GM21381 (cell line): ENCODE results near the gene KCNG2.

Experiments
- ATAC-seq: cut with Tn5 transposase; IDR thresholded peaks from one replicate; pipeline ENCODE4 v1.9.1; 2021; ENCODE audit warnings: mild to moderate bottlenecking, moderate library complexity; ENCODE audit not compliant: unreplicated experiment

The KCNG2 gene

GRCh38 chr18:79878741-79879378 is 81.1 kb downstream of the KCNG2 start:
- ATAC-seq: no peak

- no peak for ATAC-seq
Observed at GRCh38 chr18:79879566-79879965, 81.8 kb downstream of the KCNG2 start.

GRCh38 chr18:79881695-79882094 is 84.0 kb downstream of the KCNG2 start:
- ATAC-seq: no peak

- no peak for ATAC-seq
Observed at GRCh38 chr18:79882522-79883241, 84.9 kb downstream of the KCNG2 start.

GRCh38 chr18:79883461-79884293 is 85.9 kb downstream of the KCNG2 start:
- ATAC-seq: no peak

GRCh38 chr18:79884294-79884962 is 86.7 kb downstream of the KCNG2 start:
- no peak for ATAC-seq

- no peak for ATAC-seq
Observed at GRCh38 chr18:79884963-79885728, 87.4 kb downstream of the KCNG2 start.

GRCh38 chr18:79887181-79888000 is 89.7 kb downstream of the KCNG2 start:
- no peak for ATAC-seq

- ATAC-seq: no peak
Observed at GRCh38 chr18:79888016-79888415, 90.3 kb downstream of the KCNG2 start.

- ATAC-seq: no peak
Observed at GRCh38 chr18:79889569-79889968, 91.8 kb downstream of the KCNG2 start.

- ATAC-seq: no peak
Observed at GRCh38 chr18:79890674-79891073, 92.9 kb downstream of the KCNG2 start.

- no peak for ATAC-seq
Observed at GRCh38 chr18:79896738-79897137, 99.0 kb downstream of the KCNG2 start.

- ATAC-seq: no peak
Observed at GRCh38 chr18:79897940-79898625, 100.3 kb downstream of the KCNG2 start.

- ATAC-seq: no peak
Observed at GRCh38 chr18:79898952-79899608, 101.3 kb downstream of the KCNG2 start.

- no peak for ATAC-seq
Observed at GRCh38 chr18:79899609-79900445, 102.1 kb downstream of the KCNG2 start.

GRCh38 chr18:79900610-79901570 is 103.2 kb downstream of the KCNG2 start:
- no peak for ATAC-seq
